ENCODE results near the gene ZNF438.

DNA sequence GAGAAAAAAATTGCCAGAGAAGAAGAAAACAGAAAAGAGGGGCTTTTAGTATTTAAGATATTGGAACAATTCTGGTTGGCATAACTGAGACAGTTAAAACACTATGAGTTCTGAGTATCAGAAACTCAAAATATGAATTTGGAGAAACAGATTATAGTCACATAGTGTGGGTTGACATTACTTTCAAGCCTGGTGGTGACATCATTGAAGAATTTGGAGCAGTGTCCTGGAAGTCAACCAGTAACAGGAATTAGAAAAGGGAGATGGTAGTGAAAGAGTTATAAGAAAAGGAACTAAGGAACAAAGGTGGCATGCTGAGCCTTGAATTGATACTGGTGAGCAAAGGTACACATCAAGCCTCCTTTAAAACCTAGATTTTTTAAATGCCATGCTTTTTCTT is 88.2 kb downstream of the ZNF438 start:
- TF ChIP-seq POLR2AphosphoS5 (IDR thresholded peaks at IDR 0.05; ENCODE audit: low read depth, low read length) (no peak), TAF1 (IDR thresholded peaks at IDR 0.05; ENCODE audit: borderline replicate concordance, insufficient read depth, low read length) (no peak), SIN3A (IDR thresholded peaks at IDR 0.05; ENCODE audit: borderline replicate concordance, insufficient read depth, low read length) (no peak), REST (IDR thresholded peaks at IDR 0.05; ENCODE audit: insufficient read depth in 1 of 2, low read depth in 2 of 2, low read length in 2 of 2) (no peak), FOXP2 (optimal IDR thresholded peaks at IDR 0.05; ENCODE audit: borderline replicate concordance, extremely low read depth, extremely low read length, insufficient read depth) (no peak)
